ENCODE data around the gene CLTC.

- TF ChIP-seq IRF2 (CRISPR knock-in tag; IDR thresholded peaks at IDR 0.05; ENCODE audit: borderline replicate concordance, low read depth) (no peak), ATF2 (CRISPR knock-in tag; IDR thresholded peaks at IDR 0.05; ENCODE audit: borderline replicate concordance, low read depth) (no peak), USF2 (CRISPR knock-in tag; IDR thresholded peaks at IDR 0.05) (no peak), ELF4 (CRISPR knock-in tag; IDR thresholded peaks at IDR 0.05; ENCODE audit: low read depth) (no peak), EMX1 (CRISPR knock-in tag; IDR thresholded peaks at IDR 0.05) (no peak), TP53 (CRISPR knock-in tag; IDR thresholded peaks at IDR 0.05) (no peak), ZSCAN18 (CRISPR knock-in tag; IDR thresholded peaks at IDR 0.05) (no peak), CREB1 (CRISPR knock-in tag; IDR thresholded peaks at IDR 0.05) (no peak)
- TF ChIP-seq, protein P1, sequence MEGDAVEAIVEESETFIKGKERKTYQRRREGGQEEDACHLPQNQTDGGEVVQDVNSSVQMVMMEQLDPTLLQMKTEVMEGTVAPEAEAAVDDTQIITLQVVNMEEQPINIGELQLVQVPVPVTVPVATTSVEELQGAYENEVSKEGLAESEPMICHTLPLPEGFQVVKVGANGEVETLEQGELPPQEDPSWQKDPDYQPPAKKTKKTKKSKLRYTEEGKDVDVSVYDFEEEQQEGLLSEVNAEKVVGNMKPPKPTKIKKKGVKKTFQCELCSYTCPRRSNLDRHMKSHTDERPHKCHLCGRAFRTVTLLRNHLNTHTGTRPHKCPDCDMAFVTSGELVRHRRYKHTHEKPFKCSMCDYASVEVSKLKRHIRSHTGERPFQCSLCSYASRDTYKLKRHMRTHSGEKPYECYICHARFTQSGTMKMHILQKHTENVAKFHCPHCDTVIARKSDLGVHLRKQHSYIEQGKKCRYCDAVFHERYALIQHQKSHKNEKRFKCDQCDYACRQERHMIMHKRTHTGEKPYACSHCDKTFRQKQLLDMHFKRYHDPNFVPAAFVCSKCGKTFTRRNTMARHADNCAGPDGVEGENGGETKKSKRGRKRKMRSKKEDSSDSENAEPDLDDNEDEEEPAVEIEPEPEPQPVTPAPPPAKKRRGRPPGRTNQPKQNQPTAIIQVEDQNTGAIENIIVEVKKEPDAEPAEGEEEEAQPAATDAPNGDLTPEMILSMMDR (IDR thresholded peaks at IDR 0.05) = no peak
- TF ChIP-seq, protein P2, sequence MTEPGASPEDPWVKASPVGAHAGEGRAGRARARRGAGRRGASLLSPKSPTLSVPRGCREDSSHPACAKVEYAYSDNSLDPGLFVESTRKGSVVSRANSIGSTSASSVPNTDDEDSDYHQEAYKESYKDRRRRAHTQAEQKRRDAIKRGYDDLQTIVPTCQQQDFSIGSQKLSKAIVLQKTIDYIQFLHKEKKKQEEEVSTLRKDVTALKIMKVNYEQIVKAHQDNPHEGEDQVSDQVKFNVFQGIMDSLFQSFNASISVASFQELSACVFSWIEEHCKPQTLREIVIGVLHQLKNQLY (CRISPR knock-in tag; IDR thresholded peaks at IDR 0.05) = no peak
- TF ChIP-seq, protein P3, sequence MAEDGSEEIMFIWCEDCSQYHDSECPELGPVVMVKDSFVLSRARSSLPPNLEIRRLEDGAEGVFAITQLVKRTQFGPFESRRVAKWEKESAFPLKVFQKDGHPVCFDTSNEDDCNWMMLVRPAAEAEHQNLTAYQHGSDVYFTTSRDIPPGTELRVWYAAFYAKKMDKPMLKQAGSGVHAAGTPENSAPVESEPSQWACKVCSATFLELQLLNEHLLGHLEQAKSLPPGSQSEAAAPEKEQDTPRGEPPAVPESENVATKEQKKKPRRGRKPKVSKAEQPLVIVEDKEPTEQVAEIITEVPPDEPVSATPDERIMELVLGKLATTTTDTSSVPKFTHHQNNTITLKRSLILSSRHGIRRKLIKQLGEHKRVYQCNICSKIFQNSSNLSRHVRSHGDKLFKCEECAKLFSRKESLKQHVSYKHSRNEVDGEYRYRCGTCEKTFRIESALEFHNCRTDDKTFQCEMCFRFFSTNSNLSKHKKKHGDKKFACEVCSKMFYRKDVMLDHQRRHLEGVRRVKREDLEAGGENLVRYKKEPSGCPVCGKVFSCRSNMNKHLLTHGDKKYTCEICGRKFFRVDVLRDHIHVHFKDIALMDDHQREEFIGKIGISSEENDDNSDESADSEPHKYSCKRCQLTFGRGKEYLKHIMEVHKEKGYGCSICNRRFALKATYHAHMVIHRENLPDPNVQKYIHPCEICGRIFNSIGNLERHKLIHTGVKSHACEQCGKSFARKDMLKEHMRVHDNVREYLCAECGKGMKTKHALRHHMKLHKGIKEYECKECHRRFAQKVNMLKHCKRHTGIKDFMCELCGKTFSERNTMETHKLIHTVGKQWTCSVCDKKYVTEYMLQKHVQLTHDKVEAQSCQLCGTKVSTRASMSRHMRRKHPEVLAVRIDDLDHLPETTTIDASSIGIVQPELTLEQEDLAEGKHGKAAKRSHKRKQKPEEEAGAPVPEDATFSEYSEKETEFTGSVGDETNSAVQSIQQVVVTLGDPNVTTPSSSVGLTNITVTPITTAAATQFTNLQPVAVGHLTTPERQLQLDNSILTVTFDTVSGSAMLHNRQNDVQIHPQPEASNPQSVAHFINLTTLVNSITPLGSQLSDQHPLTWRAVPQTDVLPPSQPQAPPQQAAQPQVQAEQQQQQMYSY (CRISPR knock-in tag; IDR thresholded peaks at IDR 0.05) = no peak
- TF ChIP-seq, protein P4, sequence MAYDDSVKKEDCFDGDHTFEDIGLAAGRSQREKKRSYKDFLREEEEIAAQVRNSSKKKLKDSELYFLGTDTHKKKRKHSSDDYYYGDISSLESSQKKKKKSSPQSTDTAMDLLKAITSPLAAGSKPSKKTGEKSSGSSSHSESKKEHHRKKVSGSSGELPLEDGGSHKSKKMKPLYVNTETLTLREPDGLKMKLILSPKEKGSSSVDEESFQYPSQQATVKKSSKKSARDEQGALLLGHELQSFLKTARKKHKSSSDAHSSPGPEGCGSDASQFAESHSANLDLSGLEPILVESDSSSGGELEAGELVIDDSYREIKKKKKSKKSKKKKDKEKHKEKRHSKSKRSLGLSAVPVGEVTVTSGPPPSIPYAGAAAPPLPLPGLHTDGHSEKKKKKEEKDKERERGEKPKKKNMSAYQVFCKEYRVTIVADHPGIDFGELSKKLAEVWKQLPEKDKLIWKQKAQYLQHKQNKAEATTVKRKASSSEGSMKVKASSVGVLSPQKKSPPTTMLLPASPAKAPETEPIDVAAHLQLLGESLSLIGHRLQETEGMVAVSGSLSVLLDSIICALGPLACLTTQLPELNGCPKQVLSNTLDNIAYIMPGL (CRISPR knock-in tag; IDR thresholded peaks at IDR 0.05) = no peak
- TF ChIP-seq, protein P5, sequence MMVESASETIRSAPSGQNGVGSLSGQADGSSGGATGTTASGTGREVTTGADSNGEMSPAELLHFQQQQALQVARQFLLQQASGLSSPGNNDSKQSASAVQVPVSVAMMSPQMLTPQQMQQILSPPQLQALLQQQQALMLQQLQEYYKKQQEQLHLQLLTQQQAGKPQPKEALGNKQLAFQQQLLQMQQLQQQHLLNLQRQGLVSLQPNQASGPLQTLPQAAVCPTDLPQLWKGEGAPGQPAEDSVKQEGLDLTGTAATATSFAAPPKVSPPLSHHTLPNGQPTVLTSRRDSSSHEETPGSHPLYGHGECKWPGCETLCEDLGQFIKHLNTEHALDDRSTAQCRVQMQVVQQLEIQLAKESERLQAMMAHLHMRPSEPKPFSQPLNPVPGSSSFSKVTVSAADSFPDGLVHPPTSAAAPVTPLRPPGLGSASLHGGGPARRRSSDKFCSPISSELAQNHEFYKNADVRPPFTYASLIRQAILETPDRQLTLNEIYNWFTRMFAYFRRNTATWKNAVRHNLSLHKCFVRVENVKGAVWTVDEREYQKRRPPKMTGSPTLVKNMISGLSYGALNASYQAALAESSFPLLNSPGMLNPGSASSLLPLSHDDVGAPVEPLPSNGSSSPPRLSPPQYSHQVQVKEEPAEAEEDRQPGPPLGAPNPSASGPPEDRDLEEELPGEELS (CRISPR knock-in tag; IDR thresholded peaks at IDR 0.05) = no peak
Measured at GRCh38 chr17:59601130-59601529, 18.6 kb upstream of the CLTC start.

Data from WTC11 (cell line).